ENCODE data around the gene BMP2K. TPM values are rescaled to one million over a fixed set of nuclear protein-coding genes. Genes with fewer than 3 reads are reported as not detected.
A peak's percentile ranks its signal among the peaks of the same experiment; 100 is the strongest.

Gene BMP2K
- total RNA-seq, 1 donor from 2014 or later: 41.3 TPM

DNA sequence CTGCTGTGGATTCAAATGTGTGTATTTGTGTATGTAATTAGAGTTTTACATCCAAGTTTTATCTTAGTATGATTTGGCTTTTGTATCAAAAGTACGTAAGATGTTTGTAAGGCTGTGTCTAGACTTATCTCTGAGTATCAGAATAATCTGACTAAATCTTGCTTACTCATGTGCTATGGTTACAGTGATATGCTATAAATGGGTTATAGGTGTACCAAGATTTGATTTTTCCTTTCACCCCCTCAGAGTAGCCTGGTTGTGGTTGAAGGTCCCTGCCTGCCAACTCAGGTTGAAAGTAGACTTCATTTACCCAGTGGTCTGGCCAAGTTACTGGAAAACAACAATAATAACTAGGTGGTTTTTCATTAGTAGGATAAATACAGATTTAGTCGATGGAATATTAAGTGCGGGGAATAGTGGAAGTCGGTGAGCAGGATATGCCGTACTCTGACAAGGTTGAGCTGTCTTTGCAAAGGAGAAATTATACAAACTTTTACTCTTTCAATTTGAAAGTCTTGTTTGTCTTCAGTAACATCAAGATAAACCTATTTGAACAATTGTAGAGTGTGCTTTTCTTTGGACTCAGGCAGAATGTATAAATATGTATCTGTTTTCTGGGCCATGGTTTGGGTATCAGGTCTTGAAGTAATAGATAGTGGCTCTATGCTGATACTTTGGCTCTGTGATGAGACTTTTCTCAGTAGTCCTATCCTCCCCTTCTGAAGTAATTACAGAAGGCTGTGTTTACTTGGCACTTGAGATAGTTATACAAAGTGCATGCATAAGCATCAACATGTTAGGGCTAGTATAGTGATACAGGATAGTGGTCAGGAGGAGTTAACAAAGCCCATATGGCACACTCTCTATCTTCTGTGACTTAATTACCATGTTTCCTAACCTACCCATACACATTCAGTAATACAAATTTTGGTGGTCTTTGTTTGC lies 23.7 kb downstream of the BMP2K start:
- no peaks in the 10 kb centered on the region for H3K27me3 ChIP-seq (ENCODE audit: control insufficient read depth, insufficient read depth, low read length)
- no peak overlapping the region for H3K4me3 ChIP-seq (ENCODE audit: low read depth, low read length)
- peak; percentile 95 for DNase-seq (ENCODE audit: low read depth)
- no peak for TF ChIP-seq CTCF (IDR thresholded peaks at IDR 0.05; ENCODE audit: insufficient read depth, low read length, severe bottlenecking)
- H3K36me3 ChIP-seq (ENCODE audit: control insufficient read depth, insufficient read depth, low read length): no peaks in the 10 kb centered on the region
- no peak for FAIRE-seq

GRCh38 chr4:78800965-78801364 lies 24.8 kb downstream of the BMP2K start:
- FAIRE-seq: no peak
- TF ChIP-seq CTCF (IDR thresholded peaks at IDR 0.05; ENCODE audit: insufficient read depth, low read length, severe bottlenecking): no peak
- H3K36me3 ChIP-seq (ENCODE audit: control insufficient read depth, insufficient read depth, low read length): no peaks in the 10 kb centered on the region
- no peak overlapping the region for H3K4me3 ChIP-seq (ENCODE audit: low read depth, low read length)
- no peaks in the 10 kb centered on the region for H3K27me3 ChIP-seq (ENCODE audit: control insufficient read depth, insufficient read depth, low read length)
- no peak for DNase-seq (ENCODE audit: low read depth)

DNA sequence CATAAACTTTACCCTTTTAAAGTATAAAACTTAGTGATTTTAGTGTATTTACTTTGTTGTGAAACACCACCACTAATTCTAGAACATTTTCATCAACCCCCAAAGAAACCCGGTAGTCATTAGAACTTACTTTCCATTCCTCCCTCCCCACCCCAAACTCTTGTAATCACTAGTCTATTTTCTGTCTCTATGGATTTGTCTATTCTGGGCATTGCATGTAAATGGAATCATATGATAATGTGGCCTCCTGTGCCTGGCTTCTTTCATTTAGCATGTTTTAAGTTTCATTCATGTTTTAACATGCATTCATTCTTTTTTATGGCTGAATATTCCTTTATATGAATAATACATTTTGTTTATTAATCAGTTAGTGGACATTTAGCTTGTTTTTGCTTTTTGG lies 27.8 kb downstream of the BMP2K start:
- Histone ChIP-seq H3K4me3 (ENCODE audit: low read depth, low read length) (no peak overlapping the region), H3K27me3 (ENCODE audit: control insufficient read depth, insufficient read depth, low read length) (no peaks in the 10 kb centered on the region), H3K36me3 (ENCODE audit: control insufficient read depth, insufficient read depth, low read length) (no peaks in the 10 kb centered on the region)
- TF ChIP-seq CTCF (IDR thresholded peaks at IDR 0.05; ENCODE audit: insufficient read depth, low read length, severe bottlenecking): no peak
- no peak for DNase-seq (ENCODE audit: low read depth)
- no peak for FAIRE-seq

- H3K4me3 ChIP-seq (ENCODE audit: low read depth, low read length): no peak overlapping the region
- no peaks in the 10 kb centered on the region for H3K27me3 ChIP-seq (ENCODE audit: control insufficient read depth, insufficient read depth, low read length)
- no peak for FAIRE-seq
- TF ChIP-seq CTCF (IDR thresholded peaks at IDR 0.05; ENCODE audit: insufficient read depth, low read length, severe bottlenecking): no peak
- H3K36me3 ChIP-seq (ENCODE audit: control insufficient read depth, insufficient read depth, low read length): no peaks in the 10 kb centered on the region
- DNase-seq (ENCODE audit: low read depth): no peak
Measured at GRCh38 chr4:78806943-78807460, 30.9 kb downstream of the BMP2K start.

DNA sequence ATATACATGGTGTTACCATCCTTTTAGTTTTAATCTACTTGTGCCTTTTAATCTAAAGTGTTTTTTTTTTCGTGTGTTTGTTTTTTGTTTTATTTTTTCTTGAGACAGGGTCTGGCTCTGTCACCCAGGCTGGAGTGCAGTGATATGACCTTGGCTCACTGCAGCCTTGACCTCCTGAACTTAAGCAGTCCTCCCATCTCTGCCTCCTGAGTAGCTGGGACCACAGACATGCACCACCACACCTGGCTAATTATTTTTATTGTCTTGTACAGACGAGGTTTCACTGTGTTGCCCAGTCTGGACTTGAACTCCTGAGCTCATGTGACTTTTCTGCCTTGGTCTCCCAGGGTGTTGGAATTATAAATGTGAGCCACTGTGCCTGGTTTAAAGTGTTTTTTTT lies 33.1 kb downstream of the BMP2K start:
- Histone ChIP-seq H3K27me3 (ENCODE audit: control insufficient read depth, insufficient read depth, low read length) (no peaks in the 10 kb centered on the region), H3K36me3 (ENCODE audit: control insufficient read depth, insufficient read depth, low read length) (no peaks in the 10 kb centered on the region), H3K4me3 (ENCODE audit: low read depth, low read length) (no peak overlapping the region)
- no peak for FAIRE-seq
- TF ChIP-seq CTCF (IDR thresholded peaks at IDR 0.05; ENCODE audit: insufficient read depth, low read length, severe bottlenecking): no peak
- DNase-seq (ENCODE audit: low read depth): no peak

Measured in bronchial epithelial cell (primary cell).